Stimulated activated CD4-positive, alpha-beta T cell treated with anti-CD3 and anti-CD28 coated beads, Interleukin-15, amount 100 ng/mL, for 48 hours (primary cell): ENCODE measurements around the gene DIS3L2.
"Not testable (repeated sequence)": the region's sequence is repeated elsewhere in the genome, so short reads cannot be mapped to it uniquely, and the experiment has no call there.

Experiments
- DNase-seq, 2 donors: peaks; one replicate each; pipeline ENCODE4 v3.0.0-alpha.2; 2020; ENCODE audit warnings: low read depth in 2 of 2

Gene DIS3L2

GRCh38 chr2:232008907-232009638 lies 47.6 kb downstream of the DIS3L2 start:
- DNase-seq = no peak

GRCh38 chr2:232009639-232010274 lies 48.2 kb downstream of the DIS3L2 start:
- no peak for DNase-seq

- no peak for DNase-seq
Observed at GRCh38 chr2:232013701-232014353, 52.3 kb downstream of the DIS3L2 start.

- no peak for DNase-seq
Observed at GRCh38 chr2:232014681-232015080, 53.2 kb downstream of the DIS3L2 start.

GRCh38 chr2:232018181-232018580 lies 56.7 kb downstream of the DIS3L2 start:
- no peak for DNase-seq

GRCh38 chr2:232022718-232023117 lies 61.2 kb downstream of the DIS3L2 start:
- DNase-seq = no peak

GRCh38 chr2:232023426-232023825 lies 61.9 kb downstream of the DIS3L2 start:
- no peak for DNase-seq

GRCh38 chr2:232024457-232024856 lies 62.9 kb downstream of the DIS3L2 start:
- DNase-seq = no peak

GRCh38 chr2:232026910-232027309 lies 65.4 kb downstream of the DIS3L2 start:
- DNase-seq = no peak

- no peak for DNase-seq
Observed at GRCh38 chr2:232027530-232027929, 66.0 kb downstream of the DIS3L2 start.

- DNase-seq = no peak
Observed at GRCh38 chr2:232028071-232028470, 66.6 kb downstream of the DIS3L2 start.

- no peak for DNase-seq
Observed at GRCh38 chr2:232028631-232029030, 67.1 kb downstream of the DIS3L2 start.

GRCh38 chr2:232029346-232029745 lies 67.8 kb downstream of the DIS3L2 start:
- no peak for DNase-seq

- no peak for DNase-seq
Observed at GRCh38 chr2:232030229-232030628, 68.7 kb downstream of the DIS3L2 start.

GRCh38 chr2:232035292-232035691 lies 73.8 kb downstream of the DIS3L2 start:
- not testable (repeated sequence) for DNase-seq

- not testable (repeated sequence) for DNase-seq
Observed at GRCh38 chr2:232036876-232037275, 75.4 kb downstream of the DIS3L2 start.

GRCh38 chr2:232038251-232038880 lies 76.9 kb downstream of the DIS3L2 start:
- no peak for DNase-seq

- DNase-seq = no peak
Observed at GRCh38 chr2:232038881-232039485, 77.5 kb downstream of the DIS3L2 start.

- no peak for DNase-seq
Observed at GRCh38 chr2:232042911-232043574, 81.5 kb downstream of the DIS3L2 start.

GRCh38 chr2:232043966-232044365 lies 82.5 kb downstream of the DIS3L2 start:
- no peak for DNase-seq

GRCh38 chr2:232049350-232049749 lies 87.8 kb downstream of the DIS3L2 start:
- DNase-seq = no peak
